Stimulated activated CD4-positive, alpha-beta T cell treated with anti-CD3 and anti-CD28 coated beads, Interleukin-12 subunit alpha, Interleukin-12 subunit beta, amount 100 ng/mL, for 24 hours (primary cell): Measurements from ENCODE around the gene GTF2A2.
A peak's percentile ranks its signal among the peaks of the same experiment; 100 is the strongest.
"Not testable (repeated sequence)": the region's sequence is repeated elsewhere in the genome, so short reads cannot be mapped to it uniquely, and the experiment has no call there.

Experiments
- DNase-seq, 2 experiments: peaks; one replicate each; pipeline ENCODE4 v3.0.0-alpha.2; 2020; ENCODE audit warnings: low read depth in 2 of 2

The GTF2A2 gene, protein sequence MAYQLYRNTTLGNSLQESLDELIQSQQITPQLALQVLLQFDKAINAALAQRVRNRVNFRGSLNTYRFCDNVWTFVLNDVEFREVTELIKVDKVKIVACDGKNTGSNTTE

DNA sequence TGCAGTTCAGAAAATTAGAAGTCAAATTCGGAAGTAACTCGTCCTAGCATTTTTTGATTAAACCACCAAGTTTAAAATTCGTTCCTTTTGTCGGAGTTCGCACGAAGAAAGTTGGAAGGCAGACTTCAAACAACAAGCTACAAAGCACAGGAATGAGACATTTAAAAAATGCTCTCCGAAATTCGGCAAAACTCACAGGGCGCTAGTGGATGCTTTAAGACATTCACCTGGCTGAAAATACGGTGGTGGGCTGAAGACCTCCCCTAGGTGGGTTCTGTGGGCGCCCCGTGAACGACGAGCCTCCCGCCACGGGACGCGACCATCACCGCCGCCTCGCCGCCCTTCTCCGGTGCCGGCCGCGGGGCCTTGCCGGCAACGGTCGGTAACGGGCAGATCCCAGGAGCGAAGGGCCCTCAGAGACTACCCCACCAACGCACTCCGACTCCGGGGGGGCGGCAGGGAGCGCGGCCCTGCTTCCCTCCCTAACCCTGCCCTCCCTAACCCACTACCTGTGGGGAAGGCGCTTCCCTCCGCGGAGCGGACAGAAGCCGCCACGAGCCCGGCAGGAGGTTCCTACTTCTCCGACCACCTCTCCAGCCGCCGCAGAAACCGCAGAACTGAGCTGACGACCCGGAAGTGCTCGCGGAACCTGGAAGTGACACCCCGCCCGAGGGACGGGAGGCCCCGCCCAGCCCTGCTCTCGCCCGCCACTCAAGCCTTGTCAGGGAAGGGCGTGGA lies at the start of gene GTF2A2:
TSS of gene GTF2A2 (minus strand) at position 619 of the 738 bp plus-strand sequence. CDS start 5,238 bp downstream, outside the sequence.
- peak; percentile 86 to 93 for DNase-seq

DNA sequence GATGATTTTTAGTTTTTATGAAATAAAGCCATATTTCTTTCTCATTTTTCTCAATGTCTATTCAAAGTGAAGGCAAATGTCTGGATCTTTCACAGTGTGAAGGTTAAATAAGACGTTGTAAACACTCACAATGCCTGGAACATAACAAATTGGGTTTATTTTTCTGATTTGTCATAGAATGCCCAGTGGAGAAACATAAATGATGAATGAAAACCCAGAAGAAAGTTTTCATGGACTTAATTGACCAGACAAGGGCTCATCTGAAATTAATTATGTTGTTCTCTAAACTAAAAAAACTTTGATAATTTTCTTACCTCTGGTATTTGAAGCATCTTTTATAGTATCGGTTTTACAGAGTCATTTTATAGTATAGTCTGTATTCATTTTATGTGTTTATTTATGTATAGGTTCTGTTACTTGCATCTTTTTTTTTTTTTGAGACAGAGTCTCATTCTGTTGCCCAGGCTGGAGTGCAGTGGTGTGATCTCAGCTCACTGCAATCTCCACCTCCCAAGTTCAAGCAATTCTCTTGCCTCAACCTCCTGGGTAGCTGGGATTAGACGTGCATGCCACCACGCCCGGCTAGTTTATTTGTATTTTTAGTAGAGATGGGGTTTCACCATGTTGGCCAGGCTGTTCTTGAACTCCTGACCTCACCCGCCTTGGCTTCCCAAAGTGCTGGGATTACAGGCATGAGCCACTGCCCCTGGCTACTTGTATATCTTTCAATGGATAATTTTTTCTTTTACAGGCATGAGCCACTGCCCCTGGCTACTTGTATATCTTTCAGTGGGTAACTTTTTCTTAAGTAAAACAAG lies 46.9 kb upstream of the GTF2A2 start:
- no peak for DNase-seq

DNA sequence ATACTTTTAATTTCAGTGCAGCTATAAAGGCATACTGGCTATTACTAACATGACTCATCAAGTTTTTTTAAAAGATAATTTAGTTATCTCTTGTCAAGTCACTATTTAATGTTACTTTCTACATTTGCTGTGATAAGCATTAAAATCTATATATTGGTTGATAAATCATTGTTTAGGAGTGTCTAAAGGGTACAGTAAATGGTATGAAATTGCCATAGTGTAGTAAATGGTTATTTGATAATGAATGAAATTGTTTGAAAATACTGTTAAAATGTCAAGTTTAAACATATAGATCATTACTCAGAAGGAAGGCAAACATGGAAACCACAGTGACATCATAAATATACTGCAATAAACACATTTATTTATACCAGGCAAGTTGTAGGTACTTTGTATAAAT lies 45.0 kb upstream of the GTF2A2 start:
- no peak for DNase-seq

DNA sequence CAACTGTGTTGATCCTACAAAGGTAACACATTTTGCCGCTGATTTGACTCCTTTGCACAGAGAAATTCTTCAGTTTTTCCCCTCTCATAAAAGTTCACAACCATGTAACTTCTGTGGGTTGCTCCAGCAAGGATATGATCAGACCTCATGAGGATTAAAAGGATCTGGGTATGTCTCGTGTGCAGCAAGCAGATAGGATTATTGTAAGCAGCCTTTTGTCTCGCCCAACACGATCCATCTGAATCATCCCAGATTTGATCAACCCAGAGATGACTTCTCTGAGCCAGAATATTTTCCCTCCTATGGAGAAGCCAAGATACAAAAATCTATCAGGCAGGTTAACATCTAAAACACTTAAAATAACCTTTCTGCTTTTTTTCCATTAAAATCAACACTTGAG lies 44.6 kb upstream of the GTF2A2 start:
- DNase-seq = no peak

DNA sequence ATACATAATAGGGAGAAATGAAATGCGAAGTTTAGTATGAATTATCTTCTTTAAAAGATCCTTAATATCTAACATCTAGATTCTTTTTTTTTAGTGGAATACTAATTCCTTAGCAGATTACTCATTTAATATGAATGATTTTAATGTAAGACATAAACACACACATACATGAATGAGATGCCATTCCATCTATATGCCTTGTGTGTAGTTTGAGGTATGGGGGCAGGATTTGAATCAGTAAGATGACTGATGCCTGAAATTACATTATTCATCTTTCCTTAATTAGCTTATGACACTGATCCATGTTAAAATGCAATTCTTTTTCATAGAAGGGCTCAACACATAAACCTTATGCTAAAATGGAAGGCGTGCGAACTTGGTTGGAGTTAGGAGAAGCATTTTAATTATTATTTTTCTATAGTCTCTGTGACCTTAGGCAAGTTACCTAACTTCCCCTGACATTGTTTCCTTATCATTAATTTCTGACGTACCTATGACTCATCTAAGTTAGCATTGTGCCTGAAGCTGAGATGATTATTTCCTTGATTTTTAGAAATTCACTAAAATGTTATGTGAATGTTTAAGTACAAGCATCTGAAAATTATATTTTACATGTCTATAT lies 42.6 kb upstream of the GTF2A2 start:
- DNase-seq = no peak

DNA sequence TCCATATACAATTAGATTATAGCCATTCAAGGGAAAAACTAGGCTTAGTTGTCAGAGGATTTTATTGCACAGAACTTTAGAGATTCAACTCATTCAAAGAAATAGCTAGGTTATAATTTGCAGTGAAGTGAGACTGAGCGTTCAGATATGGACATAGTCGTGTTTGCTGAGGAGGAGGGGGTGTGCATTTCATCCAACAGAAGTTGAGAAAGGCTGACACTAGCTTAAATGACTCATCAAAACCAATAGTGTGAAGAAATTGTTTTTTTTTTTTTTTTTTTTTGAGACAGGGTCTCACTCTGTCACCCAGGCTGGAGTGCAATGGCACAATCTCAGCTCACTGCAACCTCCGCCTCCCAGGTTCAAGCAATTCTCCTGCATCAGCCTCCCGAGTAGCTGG lies 40.8 kb upstream of the GTF2A2 start:
- DNase-seq = not testable (repeated sequence)

DNA sequence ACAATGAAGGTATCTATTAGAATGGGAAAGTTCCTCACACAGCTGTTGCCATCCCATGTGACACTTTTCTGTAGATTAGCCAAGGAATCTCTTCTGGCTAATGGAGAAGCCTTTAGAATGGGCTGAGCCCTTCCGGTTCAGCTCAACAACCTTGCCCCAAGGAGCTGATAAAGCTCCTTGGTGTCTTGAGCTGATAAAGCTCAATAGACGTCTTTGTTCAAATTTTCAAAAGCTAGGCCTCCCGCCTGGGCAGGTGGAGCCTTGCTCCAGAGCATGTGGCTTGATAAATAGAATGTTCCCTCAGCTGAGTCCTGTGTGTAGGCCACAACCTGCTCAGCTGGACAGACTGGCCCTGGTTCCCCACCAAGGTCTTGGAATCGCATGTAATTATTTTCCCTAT lies 39.0 kb upstream of the GTF2A2 start:
- DNase-seq = no peak

DNA sequence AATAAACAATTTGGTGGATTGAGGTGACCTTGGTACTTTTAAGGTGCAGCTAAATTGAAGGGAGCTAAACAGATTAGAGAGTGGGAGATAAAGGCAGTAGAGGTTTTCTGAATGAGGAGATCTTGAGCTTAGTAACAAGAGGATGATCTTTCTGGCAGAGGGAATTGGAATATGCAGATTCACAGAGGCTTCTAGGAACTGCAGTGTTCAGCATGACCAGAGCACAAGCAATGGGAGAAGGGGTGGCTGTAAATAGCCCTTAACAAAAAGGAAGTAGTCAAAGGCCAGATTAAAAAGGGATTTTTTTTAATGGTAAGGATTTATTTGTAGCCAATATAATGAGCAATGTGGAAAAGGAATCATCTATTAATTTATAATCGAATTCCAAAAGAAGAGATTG lies 37.5 kb upstream of the GTF2A2 start:
- DNase-seq = no peak

DNA sequence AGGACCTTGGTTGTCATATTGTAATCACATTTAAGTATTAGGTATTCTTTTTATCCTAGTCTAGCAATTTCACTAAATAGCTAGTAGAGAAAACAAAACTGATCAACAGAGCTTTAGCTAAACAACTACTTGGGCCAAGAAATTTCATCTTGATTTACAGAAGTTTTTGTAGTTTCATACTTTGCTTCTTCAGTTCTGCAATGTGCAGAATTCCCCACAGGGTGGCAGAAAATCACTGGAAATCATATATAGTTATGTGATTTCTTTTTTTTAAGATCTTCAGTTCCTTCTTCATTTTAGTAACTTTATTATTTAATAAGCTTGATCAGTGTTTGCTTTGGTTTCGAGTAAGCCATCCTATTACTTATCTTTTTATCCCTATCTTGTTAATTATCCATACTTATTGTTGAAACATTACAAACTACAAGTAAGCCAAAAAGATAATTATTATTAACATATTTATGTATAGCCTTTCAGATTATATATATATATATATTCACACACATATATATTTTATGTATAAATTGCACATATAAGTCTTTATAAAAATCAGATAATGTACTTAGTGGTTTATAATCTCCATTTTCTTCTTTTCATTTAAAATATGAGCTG lies 34.0 kb upstream of the GTF2A2 start:
- peak in 1 of 2 experiments; percentile 27 for DNase-seq

DNA sequence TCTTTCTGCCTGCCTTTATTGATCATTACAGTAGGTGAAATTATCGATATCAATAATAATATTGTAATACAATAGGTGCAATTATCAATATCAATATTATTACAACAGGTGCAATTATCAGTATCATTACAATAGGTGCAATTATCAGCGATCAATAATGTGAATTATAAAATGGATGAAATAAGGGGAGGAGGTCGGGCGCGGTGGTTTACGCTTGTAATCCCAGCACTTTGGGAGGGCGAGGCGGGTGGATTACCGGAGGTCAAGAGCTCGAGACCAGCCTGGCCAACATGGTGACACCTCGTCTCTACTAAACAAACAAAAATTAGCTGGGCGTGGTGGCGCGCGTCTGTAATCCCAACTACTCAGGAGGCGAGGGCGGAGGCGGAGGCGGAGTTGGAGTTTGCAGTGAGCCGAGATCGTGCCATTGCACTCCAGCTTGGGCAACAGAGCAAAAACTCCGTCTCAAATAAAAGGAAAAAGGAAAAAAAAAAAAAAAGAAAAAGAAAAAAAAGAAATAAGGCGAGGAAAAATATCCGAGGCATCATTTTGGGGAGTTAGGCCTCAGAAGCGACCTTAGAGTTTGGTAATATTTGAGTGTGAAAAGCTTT lies 32.4 kb upstream of the GTF2A2 start:
- peak; percentile 30 to 51 for DNase-seq

DNA sequence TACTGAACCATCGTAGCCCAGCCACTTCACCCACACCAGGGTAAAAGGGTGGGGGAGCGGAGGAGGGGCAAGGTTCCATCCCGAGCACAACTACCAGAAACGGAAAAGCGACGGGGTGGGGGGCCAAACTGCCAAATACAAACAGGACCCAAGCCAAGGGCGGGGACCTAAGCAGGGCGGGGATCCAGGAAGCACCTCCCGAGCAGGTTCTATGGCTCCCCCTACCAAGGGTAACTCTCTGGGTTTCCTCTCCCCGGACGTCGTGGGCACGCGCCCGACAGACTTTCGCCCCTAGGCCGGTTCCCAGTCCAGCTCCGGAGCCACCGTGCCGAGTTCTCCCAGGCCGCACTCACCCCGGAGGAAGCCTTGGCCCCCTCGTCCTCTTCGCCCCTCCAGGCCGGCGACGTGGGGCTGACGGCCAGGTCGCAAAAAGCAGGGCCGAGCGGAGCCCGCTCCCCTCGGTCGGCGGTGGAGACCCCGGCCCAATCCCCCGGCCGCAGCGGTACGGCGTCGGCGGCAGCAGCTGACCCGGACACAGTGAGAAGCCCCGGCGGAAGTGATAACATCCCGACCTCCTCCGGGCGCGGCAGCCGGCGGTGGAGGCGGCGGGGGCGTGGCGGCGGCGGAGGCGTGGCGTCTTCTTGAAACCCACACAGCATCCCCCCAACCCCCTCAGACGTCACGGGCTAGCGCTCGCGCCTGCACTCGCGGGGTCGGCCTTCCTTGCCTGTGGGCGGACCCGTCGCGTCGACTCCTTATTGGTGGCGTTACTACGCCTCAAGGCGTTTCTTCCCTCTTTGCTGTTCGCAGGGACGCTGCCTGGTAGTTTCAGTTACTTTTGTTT lies 31.7 kb upstream of the GTF2A2 start, which contains the start of gene BNIP2:
TSS of gene BNIP2 (minus strand) at position 539 of the 844 bp plus-strand sequence. CDS start 6,863 bp downstream, outside the sequence.
- DNase-seq = peak; percentile 92 to 98

DNA sequence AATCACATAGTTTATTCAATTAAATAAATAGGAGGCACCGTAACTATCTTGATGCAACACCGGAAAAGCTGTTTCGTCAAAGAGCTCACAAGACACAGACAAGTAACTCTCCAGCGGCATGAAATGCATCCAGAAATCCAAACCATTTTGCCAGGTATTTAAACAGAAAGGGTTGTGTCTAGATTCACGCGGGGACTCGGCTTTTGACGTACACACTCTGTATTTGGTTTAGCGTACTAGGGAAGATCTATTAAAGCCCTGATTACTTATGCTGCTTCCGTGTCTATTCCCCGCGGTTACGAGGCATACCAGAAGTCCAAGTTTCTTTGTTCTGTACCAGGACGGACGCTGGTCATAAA lies 31.1 kb upstream of the GTF2A2 start:
- no peak for DNase-seq

DNA sequence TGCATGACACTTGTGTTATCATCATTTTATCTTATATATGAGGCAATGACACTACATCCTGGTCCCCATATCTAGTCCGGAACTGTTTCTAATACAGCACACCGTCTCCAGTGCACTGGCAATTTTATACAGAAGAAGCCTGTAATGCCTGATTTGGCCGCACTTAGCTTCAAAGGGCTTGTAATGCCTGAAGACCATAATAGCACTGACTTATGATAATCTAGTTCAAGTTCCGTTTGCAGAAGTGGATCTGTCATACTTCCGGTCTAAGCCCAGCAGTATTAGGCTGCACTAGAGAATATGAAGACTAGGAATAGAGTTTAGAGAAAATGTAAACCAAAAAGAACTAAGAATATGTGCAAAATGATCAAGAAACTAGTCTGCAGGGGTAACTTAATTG lies 30.5 kb upstream of the GTF2A2 start:
- DNase-seq = no peak

DNA sequence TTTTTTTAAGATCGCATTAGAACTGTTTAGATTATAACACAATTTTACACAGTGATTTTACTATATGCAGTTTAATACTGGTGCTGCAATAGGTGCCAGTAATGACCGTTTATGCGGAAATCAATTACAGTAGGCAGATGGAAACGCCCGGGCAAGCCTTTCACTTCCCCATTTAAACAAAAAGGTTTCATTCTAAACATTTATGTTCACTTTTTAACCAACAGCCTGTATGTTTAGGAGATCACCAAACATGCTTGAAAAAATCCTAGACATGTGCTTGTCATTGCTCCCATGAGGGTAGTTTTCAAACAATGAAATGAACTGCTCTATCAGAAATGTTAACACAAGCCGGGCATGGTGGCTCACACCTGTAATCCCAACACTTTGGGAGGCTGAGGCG lies 29.1 kb upstream of the GTF2A2 start:
- DNase-seq = no peak

DNA sequence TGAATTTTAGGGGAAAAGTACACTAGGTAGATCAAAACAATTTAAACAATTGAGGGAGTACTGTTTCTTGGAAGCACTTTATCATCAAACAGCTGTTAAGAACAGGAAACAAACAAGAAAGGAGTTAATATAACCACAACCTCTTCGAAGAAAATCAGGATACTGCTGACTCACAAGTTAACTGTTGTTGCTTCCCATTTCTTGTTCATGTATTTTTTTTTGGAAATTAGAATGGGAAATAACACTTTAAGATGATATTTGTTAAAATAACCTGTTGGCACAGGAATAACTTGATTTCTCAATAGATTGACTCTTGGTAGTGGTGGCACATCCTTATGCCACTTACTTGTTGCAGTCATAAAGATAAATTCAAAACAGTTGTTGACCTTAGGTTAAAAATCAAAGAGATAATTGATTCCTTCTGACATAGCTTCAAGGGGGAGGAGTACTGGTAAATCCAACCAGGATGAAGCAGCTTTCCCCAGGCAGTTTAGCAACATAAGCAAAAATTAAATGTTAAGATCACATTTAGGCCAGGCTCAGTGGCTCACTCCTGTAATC lies 28.5 kb upstream of the GTF2A2 start:
- no peak for DNase-seq

DNA sequence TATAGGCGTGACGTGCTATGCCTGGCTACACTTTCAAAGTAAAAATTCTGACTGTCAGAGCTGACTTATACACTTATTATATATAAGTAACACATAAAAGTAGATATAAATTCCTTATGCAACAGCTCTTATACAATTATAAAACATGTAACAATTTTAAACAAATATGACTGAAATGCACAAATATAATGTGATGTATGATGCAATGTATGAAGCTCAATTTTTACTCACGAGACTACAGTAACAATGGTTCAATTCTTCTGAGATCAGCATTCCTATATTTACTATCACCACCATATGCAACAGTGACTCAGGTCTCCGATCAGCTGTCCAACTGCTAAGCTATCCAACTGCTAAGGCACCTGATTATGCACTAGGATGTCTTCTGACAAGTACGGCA lies 23.6 kb upstream of the GTF2A2 start:
- DNase-seq = no peak

DNA sequence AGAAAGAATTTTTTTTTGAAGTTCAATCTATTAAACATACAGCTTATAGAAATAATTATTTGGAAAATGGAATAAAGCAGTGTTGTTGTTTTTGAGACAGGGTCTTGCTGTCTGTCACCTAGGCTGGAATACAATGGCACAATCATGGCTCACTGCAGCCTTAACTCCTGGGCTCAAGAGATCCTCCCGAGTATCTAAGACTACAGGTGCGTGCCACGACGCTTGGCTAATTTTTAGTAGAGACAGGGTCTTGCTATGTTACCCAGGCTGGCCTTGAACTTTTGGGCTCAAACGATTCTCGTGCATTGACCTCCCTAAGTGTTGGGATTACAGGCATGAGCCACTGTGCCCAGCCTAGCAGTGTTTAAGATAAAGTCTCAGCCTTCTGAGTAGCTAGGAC lies 23.0 kb upstream of the GTF2A2 start:
- DNase-seq = no peak

DNA sequence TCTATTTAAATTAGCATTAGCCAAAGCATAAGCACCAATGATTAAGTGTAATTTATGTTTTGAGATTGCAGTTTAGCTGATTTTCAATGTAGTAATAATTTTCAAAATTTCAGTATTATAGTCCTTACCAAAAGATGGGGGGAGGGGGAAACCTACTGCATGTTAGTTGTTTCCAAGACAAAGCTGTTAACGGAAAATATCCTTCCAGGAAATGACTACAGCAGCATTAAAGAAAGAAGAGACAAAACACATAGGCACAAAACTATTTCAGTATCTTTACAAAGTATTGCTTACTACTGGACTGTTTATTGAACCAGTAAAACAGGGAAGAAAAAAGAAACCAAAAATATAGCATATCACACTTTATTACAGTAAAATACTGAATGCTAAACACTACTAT lies 21.3 kb upstream of the GTF2A2 start:
- DNase-seq = no peak

DNA sequence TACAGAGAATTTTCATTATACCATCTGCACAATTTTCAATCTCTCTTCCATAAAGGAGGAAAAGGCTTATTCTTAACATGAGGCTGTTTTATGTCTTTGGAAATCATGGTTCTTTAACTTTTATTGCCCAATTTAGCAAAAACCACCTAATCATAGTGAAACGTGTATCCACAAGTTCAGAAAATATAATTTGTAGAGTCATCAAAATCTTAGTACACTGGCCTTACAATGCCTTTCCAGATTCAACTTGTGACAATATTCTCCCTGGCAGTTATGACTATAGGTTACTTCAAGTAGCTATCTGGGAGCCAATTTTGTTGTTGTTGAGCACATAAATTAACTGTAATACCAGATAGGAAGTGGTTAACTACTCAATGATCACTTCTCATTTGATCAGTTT lies 20.9 kb upstream of the GTF2A2 start:
- no peak for DNase-seq

DNA sequence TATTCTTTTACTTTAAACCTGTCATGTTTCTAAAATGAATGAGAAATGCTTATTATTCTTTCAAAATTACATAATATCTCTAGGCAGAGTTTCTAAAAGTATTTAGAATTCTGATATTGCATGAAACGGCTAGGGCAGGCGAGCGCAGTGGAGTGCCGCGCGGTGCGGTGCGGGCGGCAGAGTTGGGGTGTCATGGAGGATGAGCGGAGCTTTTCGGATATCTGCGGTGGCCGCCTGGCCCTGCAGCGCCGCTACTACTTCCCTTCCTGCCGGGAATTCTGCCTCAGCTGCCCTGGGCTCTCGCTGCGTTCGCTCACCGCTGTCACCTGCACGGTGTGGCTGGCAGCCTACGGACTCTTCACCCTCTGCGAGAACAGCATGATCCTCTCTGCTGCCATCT lies 19.2 kb upstream of the GTF2A2 start:
- DNase-seq = no peak
